K562 (cell line): ENCODE data around the gene GMDS. TPM values are rescaled to one million over a fixed set of nuclear protein-coding genes. Genes with fewer than 3 reads are reported as not detected.

ENCODE experiments used
- BRD9 ChIP-seq: fragments of 450-650 bp; IDR thresholded peaks from 2 replicates; pipeline ENCODE4 v1.6.1; 2018; ENCODE audit warnings: low read depth; ENCODE audit not compliant: partially characterized antibody
- MGA ChIP-seq: fragments of 450-650 bp; IDR thresholded peaks from 2 replicates; pipeline ENCODE4 v1.6.1; 2016; ENCODE audit warnings: mild to moderate bottlenecking, moderate library complexity
- ZC3H4 ChIP-seq: sonication (generic); formaldehyde crosslinking; IDR thresholded peaks from 2 replicates; pipeline ENCODE4 v1.9.0; 2021; ENCODE audit warnings: missing genetic modification reagents, borderline replicate concordance
- ZNF445 ChIP-seq: fragments of 250-450 bp; sonication (Bioruptor Pico); IDR thresholded peaks from 2 replicates; pipeline ENCODE4 v1.4.0; 2020; ENCODE audit warnings: low read depth, mild to moderate bottlenecking, moderate library complexity
- polyA plus RNA-seq, 8 experiments: library from polyadenylated mRNA; depleted of rRNA in 4 of 8; stranded (reverse) in 5 of 8; unstranded in 3 of 8; fragments of >200 nt; fragmentation: Nextera tagmentation in 2 of 8; fragmentation: Illumina TruSeq in 1 of 8; extraction: Ambion mirVana in 2 of 8; extraction: Trizol in 1 of 8; gene quantifications; 2 replicates each; pipeline versions ENCODE4 v1.2.1 to v1.2.3, GENCODE V29; 2011 to 2014; ENCODE audit warnings: inconsistent platforms in 1 of 8, missing spikeins in 1 of 8
- total RNA-seq, 7 experiments: library from RNA; depleted of rRNA in 6 of 7; stranded (reverse); fragments of >200 nt in 6 of 7; fragmentation: Illumina TruSeq in 2 of 7; extraction: Trizol in 2 of 7; gene quantifications; 2 replicates each; pipeline versions ENCODE4 v1.2.1 to v1.2.3, GENCODE V29; 2011 to 2021; ENCODE audit warnings: low replicate concordance in 1 of 7

The GMDS gene
- total and polyA plus RNA-seq, 9 of the 15 experiments (the other 6 are each of a cell fraction or from before 2014, with no cell fraction given), result 0.48 to 31.8 (median 13.4) TPM

DNA sequence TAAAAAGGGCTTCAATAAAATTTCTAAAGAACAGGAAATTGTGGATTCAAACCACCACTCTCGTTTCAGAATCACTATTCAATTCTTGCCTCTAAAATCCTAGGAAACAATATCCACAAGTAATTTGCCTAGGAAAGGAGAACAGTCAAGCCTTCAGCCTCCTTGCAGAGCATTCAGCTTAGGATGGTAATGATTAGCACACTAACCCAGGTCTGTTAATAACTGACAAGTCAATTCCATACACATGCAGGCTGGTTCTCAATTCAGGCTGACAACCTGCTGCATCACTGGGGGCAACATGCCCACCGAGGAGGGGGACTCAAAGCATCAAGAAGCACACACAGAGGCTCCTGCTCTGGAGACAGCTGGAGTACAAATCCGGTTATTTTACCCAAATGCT is 57.6 kb downstream of the GMDS start (continued):
- TF ChIP-seq MGA (no peak), ZC3H4 (CRISPR knock-in tag) (no peak), BRD9 (no peak), ZNF445 (CRISPR knock-in tag) (no peak)
- TF ChIP-seq, all 486 proteins: peak for 0
